ENCODE results near the gene POLD4. TPM values are rescaled to one million over a fixed set of nuclear protein-coding genes. Genes with fewer than 3 reads are reported as not detected.

POLD4 gene
- total and polyA plus RNA-seq, 5 experiments from 2014 or later, result 87.7 to 110 (median 102) TPM

DNA sequence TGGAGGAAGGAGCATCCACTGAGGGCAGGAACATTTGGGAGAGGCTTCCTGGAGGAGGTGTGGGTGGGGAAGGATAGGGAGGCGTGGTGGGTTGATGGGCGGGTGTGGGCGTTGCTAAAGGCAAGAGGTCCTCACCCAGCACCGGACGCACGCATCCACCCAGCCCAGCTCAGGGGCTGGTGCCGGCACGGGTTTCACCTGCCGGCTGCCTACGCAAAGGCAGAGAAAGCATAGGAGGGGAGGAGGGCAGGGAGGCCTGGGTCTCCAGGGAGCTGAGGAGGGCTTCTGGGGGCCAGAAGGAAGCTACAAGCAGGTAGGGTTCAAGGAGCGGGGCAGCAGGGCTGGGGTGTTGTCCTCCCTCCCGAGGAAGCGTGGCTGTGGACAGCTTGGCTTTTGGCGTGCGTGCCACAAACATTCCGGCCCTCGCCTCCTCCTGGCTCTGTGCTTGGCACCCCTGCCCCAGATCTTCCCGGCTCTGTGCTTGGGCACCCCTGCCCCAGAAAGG lies 42.2 kb downstream of the POLD4 start:
- H3K36me3 Mint-ChIP-seq, result no peaks in the 10 kb centered on the region
- no peak overlapping the region for H3K4me3 Mint-ChIP-seq
- H3K27me3 Mint-ChIP-seq, result no peaks in the 10 kb centered on the region
- peak overlapping the region in 2 of 10 donors; percentile 11 to 14 for H3K27ac Mint-ChIP-seq
- POLR2A ChIA-PET, result interaction anchor here (8.6 to 49.2 kb wide), 2 partner anchors 9 to 33 kb away, joined by 85 to 2293 read pairs; partner anchors contain the start of genes ANKRD13D, GRK2 and SSH3
- no peak for ATAC-seq
- no peak for DNase-seq
- H3K4me1 Mint-ChIP-seq, result peaks cover 14 to 37% (median 27%) of the 10 kb centered on the region in 4 donors
- no peaks in the 10 kb centered on the region for H3K9me3 Mint-ChIP-seq

DNA sequence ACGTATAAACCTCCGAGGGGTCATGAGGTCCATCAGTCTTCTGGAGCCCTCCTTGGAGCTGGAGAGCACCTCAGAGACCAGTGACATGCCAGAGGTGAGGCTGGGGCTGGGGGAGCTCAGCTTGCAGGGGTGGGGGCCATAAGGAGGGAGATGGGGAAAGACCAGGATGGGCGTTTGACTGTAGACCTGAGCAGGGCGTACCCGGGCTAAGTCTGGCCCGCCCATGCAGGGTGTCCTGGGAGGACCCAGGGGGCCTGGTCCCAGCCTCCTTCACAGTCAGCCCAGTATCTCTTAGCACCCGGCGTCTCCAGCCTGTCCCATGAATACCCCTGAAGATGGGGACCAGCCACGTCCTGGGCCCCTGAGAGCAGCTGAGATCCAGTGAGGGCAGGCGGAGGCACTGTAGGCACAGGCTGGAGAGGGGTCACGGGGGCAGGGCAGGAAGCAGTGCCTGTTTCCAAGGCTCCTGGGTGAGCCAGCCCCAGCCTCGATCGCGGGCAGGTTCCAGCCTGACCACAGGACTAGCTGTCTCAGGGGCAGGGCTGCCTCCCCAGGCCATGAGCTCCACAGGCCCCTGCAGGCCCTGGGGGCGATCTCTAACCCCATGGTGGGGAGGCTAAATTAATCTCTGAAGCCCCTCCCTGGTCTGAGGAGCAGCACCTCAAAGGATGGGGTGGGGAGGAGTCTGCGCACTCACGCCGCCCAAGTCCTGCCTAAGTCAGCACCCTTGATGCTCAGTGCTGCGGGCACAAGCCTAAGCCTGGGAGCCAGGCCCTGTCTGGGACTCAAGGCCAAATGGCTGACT lies 42.9 kb downstream of the POLD4 start:
- DNase-seq (no peak), ATAC-seq (no peak)
- no peaks in the 10 kb centered on the region for H3K36me3 Mint-ChIP-seq
- POLR2A ChIA-PET, result interaction anchor here (8.6 to 49.2 kb wide), 2 partner anchors 8 to 32 kb away, joined by 85 to 2293 read pairs; partner anchors contain the start of genes ANKRD13D, GRK2 and SSH3
- no peaks in the 10 kb centered on the region for H3K27me3 Mint-ChIP-seq
- peaks cover 14 to 36% (median 26%) of the 10 kb centered on the region in 4 donors for H3K4me1 Mint-ChIP-seq
- no peaks in the 10 kb centered on the region for H3K9me3 Mint-ChIP-seq
- H3K27ac Mint-ChIP-seq, result peak overlapping the region in 1 of 10 donors; percentile 18
- no peak overlapping the region for H3K4me3 Mint-ChIP-seq

DNA sequence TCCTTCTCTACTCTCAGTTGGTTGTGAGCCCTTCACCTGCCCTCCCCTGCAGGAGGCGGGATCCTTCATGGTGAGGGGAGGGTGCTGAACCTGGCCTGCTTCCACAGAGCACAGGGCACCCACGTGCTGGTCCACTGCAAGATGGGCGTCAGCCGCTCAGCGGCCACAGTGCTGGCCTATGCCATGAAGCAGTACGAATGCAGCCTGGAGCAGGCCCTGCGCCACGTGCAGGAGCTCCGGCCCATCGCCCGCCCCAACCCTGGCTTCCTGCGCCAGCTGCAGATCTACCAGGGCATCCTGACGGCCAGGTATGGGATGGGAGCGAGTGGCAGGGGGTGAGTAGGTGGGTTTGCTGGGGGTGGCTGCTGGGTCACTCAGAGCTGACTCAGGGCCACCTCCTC lies 43.7 kb downstream of the POLD4 start:
- ATAC-seq (no peak), DNase-seq (no peak)
- Mint-ChIP-seq H3K4me1 (peaks cover 17 to 38% (median 29%) of the 10 kb centered on the region in 4 donors), H3K36me3 (no peaks in the 10 kb centered on the region), H3K27ac (peak overlapping the region in 2 of 10 donors; percentile 32 to 43), H3K9me3 (no peaks in the 10 kb centered on the region), H3K4me3 (no peak overlapping the region), H3K27me3 (no peaks in the 10 kb centered on the region)
- POLR2A ChIA-PET, result interaction anchor here (8.6 to 49.2 kb wide), 2 partner anchors 8 to 31 kb away, joined by 85 to 2293 read pairs; partner anchors contain the start of genes ANKRD13D, GRK2 and SSH3

DNA sequence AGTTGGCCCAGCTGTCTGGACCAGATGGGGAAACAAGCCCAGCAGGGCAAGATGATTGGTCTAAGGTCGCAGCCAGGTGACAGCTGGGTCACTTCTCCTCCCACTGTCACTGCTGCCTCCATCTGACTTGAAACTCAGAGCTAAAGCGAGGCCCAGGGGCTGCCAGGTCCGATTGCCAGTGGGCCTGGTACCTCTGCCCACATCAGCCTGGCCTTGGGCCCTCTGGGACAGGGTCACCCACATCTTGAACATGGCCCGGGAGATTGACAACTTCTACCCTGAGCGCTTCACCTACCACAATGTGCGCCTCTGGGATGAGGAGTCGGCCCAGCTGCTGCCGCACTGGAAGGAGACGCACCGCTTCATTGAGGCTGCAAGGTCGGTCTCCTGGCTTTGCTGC lies 44.2 kb downstream of the POLD4 start:
- no peaks in the 10 kb centered on the region for H3K27me3 Mint-ChIP-seq
- no peaks in the 10 kb centered on the region for H3K9me3 Mint-ChIP-seq
- POLR2A ChIA-PET, result interaction anchor here (1.1 to 49.2 kb wide), 2 partner anchors 8 to 31 kb away, joined by 5 to 2293 read pairs; partner anchors contain the start of genes ANKRD13D and GRK2
- DNase-seq (no peak), ATAC-seq (no peak)
- H3K4me1 Mint-ChIP-seq, result peaks cover 18 to 41% (median 33%) of the 10 kb centered on the region in 4 donors
- no peak overlapping the region for H3K4me3 Mint-ChIP-seq
- H3K36me3 Mint-ChIP-seq, result no peaks in the 10 kb centered on the region
- H3K27ac Mint-ChIP-seq, result peak overlapping the region in 1 of 10 donors; percentile 43

DNA sequence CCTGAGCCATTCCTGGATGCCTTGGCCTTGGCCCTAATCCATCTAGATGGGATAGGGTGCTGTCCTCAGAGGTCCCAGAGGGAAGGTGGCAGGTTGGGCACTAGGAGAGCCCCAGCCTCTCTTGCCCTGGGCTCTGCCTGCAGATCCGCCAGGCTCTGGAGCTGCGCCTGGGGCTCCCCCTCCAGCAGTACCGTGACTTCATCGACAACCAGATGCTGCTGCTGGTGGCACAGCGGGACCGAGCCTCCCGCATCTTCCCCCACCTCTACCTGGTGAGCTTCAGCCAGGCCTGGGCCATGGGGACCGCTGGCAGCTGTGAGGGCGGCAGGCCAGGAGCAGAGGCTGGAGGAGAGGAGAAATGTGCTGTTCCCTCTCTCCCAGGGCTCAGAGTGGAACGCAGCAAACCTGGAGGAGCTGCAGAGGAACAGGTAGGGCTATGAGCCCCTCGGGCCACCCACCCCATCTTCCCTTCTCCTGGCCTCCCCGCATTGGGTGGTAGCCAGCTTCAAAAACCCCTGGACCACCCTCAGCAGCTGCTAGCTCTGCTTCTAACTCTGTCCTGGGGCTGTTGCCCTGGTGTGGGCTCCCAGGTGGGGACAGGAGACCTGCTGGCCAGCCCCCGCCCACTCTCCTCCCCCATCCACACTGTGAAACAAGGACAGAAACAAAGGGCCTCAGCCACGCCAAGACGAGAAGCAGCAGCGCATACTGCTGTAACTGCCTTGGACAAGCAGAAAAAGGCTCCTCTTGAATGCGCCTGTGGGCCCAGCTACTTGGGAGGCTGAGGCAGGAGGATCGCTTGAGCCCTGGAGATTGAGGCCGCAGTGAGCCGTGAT lies 45.1 kb downstream of the POLD4 start:
- no peak for DNase-seq
- Mint-ChIP-seq H3K36me3 (no peaks in the 10 kb centered on the region), H3K4me3 (no peak overlapping the region), H3K27ac (peak overlapping the region in 1 of 10 donors; percentile 27), H3K9me3 (no peaks in the 10 kb centered on the region), H3K4me1 (peaks cover 15 to 34% (median 25%) of the 10 kb centered on the region in 4 donors), H3K27me3 (no peaks in the 10 kb centered on the region)
- POLR2A ChIA-PET, result interaction anchor here (1.1 to 49.2 kb wide), 4 partner anchors 9 to 30 kb away, joined by 3 to 2293 read pairs (median 4); partner anchors contain the start of genes ANKRD13D and GRK2
- no peak for ATAC-seq

DNA sequence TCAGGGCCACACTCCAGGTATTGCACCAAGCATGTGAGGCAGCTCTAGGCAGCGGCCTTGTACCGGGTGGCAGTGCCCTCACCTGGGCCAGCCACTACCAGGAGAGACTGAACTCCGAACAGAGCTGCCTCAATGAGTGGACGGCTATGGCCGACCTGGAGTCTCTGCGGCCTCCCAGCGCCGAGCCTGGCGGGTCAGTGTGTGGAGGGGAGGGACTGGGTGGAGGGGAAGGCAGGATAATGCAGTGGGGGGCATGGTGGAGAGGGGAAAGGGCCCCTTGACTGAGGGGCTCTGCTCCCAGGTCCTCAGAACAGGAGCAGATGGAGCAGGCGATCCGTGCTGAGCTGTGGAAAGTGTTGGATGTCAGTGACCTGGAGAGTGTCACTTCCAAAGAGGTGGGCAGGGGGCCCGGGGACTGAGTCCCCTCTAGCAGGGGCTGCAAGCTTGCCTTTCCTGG lies 45.8 kb downstream of the POLD4 start:
- ATAC-seq (no peak), DNase-seq (no peak)
- H3K27ac Mint-ChIP-seq, result peak overlapping the region in 1 of 10 donors; percentile 7
- POLR2A ChIA-PET, result interaction anchor here (0.6 to 49.2 kb wide), 4 partner anchors 8 to 242 kb away, joined by 3 to 2293 read pairs (median 3); partner anchors contain the start of genes ANKRD13D and GRK2
- H3K4me1 Mint-ChIP-seq, result peaks cover 10 to 32% (median 21%) of the 10 kb centered on the region in 4 donors
- no peak overlapping the region for H3K4me3 Mint-ChIP-seq
- no peaks in the 10 kb centered on the region for H3K27me3 Mint-ChIP-seq
- no peaks in the 10 kb centered on the region for H3K9me3 Mint-ChIP-seq
- H3K36me3 Mint-ChIP-seq, result no peaks in the 10 kb centered on the region

DNA sequence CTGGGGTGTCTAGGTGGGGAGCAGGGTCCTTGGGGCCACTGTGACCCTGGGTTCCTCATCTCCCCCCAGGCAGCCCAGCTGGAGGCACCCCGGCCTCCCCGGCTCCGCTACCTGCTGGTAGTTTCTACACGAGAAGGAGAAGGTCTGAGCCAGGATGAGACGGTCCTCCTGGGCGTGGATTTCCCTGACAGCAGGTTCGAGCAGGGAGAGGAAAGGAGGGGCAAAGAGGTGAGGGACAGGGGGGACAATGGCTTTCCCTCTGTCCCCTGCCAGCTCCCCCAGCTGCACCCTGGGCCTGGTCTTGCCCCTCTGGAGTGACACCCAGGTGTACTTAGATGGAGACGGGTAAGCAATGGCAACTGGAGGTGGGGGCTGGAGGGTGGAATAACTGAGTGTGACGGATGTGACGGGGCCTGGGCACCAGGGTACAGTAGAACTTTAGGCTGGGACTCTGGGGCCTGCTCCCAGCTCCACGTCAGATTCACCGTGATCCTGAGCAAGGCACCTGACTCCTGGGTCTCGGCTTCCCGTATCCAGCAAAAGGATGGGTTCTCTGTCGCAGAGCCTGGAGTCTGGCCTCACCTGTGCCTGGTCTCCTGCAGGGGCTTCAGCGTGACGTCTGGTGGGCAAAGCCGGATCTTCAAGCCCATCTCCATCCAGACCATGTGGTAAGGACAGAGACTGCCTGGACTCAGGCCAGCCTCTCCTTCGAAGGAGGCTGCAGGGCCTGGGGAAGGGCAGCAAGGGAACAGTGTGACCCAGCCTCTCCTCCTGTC lies 46.4 kb downstream of the POLD4 start:
- peaks cover 6 to 30% (median 19%) of the 10 kb centered on the region in 4 donors for H3K4me1 Mint-ChIP-seq
- no peaks in the 10 kb centered on the region for H3K9me3 Mint-ChIP-seq
- H3K36me3 Mint-ChIP-seq, result no peaks in the 10 kb centered on the region
- ATAC-seq (no peak), DNase-seq (no peak)
- peak overlapping the region in 1 of 10 donors; percentile 7 for H3K4me3 Mint-ChIP-seq
- no peak overlapping the region for H3K27ac Mint-ChIP-seq
- POLR2A ChIA-PET, result interaction anchor here (0.6 to 49.2 kb wide), 4 partner anchors 10 to 242 kb away, joined by 3 to 2293 read pairs (median 3); partner anchors contain the start of genes ANKRD13D and GRK2
- H3K27me3 Mint-ChIP-seq, result no peaks in the 10 kb centered on the region

DNA sequence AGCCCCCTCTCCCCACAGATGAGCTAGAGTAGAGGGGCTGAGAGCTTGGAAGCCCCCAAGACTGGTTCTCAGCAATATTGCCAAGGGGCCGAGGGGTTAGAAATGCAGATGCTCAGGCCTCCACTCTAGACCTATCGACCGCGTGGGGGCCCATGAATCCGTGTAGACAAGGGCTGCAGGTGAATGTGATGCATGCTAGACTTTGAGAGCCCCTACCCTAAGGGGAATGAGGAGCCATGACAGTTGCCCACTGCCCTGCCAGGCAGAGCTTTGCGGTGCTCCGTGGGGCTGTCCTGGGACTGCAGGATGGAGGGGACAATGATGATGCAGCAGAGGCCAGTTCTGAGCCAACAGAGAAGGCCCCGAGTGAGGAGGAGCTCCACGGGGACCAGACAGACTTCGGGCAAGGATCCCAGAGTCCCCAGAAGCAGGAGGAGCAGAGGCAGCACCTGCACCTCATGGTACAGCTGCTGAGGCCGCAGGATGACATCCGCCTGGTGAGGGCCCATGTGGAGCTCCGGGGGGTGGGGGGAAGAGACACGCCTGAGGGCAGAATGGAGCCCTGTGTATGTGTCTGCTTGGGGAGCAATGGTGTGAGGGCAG lies 48.7 kb downstream of the POLD4 start:
- peaks cover 4 to 24% (median 15%) of the 10 kb centered on the region in 4 donors for H3K4me1 Mint-ChIP-seq
- ATAC-seq (no peak), DNase-seq (no peak)
- no peaks in the 10 kb centered on the region for H3K27me3 Mint-ChIP-seq
- no peaks in the 10 kb centered on the region for H3K9me3 Mint-ChIP-seq
- peaks cover 0 to 13% (median 0%) of the 10 kb centered on the region in 3 donors for H3K36me3 Mint-ChIP-seq
- POLR2A ChIA-PET, result interaction anchor here (0.6 to 49.2 kb wide), 9 partner anchors 9 to 989 kb away, joined by 3 to 2293 read pairs (median 5); partner anchors contain the start of genes ANKRD13D, GRK2, POLD4 and PTPRCAP
- peak overlapping the region in 6 of 10 donors; percentile 11 to 63 (median 52) for H3K27ac Mint-ChIP-seq
- peak overlapping the region in 8 of 10 donors; percentile 33 to 80 (median 61) for H3K4me3 Mint-ChIP-seq

DNA sequence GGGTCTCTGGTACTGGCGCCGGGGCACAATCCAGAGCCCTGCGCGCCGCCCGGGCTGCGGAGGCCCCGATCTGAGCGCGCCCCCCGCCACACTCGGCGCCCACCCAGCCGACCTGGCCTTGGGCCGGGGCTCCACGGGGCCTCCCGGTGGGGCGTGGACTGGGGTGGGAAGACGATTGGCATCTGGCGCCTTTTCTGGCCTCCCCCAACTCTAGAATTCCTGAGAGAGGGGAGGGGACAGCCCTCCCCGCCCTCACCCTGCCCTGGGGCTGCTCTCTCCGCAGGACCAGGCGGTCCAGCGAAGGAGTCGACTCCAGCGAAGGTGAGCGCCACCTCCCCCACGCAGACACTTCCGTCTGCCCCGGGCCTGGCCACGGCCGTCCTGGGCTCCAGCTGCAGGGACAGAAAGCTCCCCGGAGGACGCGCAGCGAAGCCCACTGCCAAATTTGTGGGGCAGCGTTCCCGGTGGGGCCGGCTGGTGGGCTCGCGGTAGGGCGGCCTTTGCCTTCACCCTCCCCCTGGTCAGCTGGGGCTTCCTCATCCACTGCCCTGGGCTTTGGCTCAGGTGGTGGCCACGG lies 49.4 kb downstream of the POLD4 start:
- Mint-ChIP-seq H3K4me3 (peak overlapping the region; percentile 36 to 80 (median 63)), H3K4me1 (peaks cover 4 to 26% (median 15%) of the 10 kb centered on the region in 4 donors), H3K27me3 (no peaks in the 10 kb centered on the region), H3K27ac (peak overlapping the region in 1 of 10 donors; percentile 70), H3K9me3 (no peaks in the 10 kb centered on the region), H3K36me3 (peaks cover 0 to 15% (median 0%) of the 10 kb centered on the region in 3 donors)
- ATAC-seq (peak; percentile 47 to 52), DNase-seq (peak in 2 of 10 donors; percentile 19 to 31)
- POLR2A ChIA-PET, result interaction anchor here (0.8 to 49.2 kb wide), 10 partner anchors 10 to 988 kb away, joined by 3 to 2293 read pairs (median 6); partner anchors contain the start of genes ANKRD13D, GRK2, KDM2A and POLD4

DNA sequence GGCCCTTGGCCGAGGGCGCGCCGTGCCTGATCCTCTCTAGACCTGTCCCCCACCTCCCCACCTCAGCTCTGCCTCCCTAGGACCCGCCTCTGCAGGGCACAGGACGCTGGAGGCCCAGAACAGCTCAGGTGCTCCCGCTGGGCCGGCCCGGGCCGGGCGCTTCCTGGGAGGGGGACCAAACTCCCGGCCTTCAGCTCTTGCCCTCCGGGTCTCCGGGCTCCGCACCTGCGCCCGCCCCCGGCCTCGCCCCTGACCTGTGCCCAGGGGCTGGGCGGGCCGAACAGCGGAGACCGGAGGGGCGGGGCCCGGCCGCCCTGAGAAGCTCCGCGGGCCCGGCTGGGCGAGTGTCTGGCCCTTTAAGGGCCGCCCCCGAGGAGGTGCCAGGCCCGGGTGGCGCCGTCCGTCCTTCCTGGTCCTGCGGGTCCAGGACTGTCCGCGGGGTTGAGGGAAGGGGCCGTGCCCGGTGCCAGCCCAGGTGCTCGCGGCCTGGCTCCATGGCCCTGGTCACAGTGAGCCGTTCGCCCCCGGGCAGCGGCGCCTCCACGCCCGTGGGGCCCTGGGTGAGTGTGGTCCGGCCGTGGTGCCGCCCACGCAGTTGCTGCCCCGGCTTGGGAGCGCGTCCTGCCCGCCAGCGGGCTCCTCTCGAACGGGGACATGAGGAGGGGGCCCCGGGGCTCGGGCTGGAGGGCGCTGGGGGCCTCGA lies 50.1 kb downstream of the POLD4 start, which contains the start of gene SSH3:
SSH3 (plus strand) TSS at position 399 of the 703 bp plus-strand sequence; CDS start at position 495, 96 bp downstream.
- DNase-seq, result peak in 4 of 10 donors; percentile 26 to 49 (median 37)
- ATAC-seq, result peak; percentile 67 to 80
- peaks cover 9 to 32% (median 20%) of the 10 kb centered on the region in 4 donors for H3K4me1 Mint-ChIP-seq
- H3K9me3 Mint-ChIP-seq, result no peaks in the 10 kb centered on the region
- H3K27ac Mint-ChIP-seq, result peak within 1 kb of the TSS in 9 of 10 donors; percentile 40 to 83 (median 72)
- peak within 1 kb of the TSS; percentile 44 to 80 (median 66) for H3K4me3 Mint-ChIP-seq
- H3K27me3 Mint-ChIP-seq, result no peaks in the 10 kb centered on the region
- peaks cover 0 to 22% (median 6%) of the 10 kb centered on the region in 3 donors for H3K36me3 Mint-ChIP-seq
- POLR2A ChIA-PET, result interaction anchor here (0.5 to 49.2 kb wide), 12 partner anchors 11 to 460 kb away, joined by 3 to 2293 read pairs (median 4); partner anchors contain the start of genes ANKRD13D, GRK2, KDM2A and POLD4
